GM19372 (cell line): Measurements from ENCODE around the gene CDH22.

Source experiments
- ATAC-seq: cut with Tn5 transposase; IDR thresholded peaks from one replicate; pipeline ENCODE4 v1.9.1; 2021; ENCODE audit warnings: mild to moderate bottlenecking, low read depth, moderate library complexity; ENCODE audit not compliant: unreplicated experiment

Gene CDH22

DNA sequence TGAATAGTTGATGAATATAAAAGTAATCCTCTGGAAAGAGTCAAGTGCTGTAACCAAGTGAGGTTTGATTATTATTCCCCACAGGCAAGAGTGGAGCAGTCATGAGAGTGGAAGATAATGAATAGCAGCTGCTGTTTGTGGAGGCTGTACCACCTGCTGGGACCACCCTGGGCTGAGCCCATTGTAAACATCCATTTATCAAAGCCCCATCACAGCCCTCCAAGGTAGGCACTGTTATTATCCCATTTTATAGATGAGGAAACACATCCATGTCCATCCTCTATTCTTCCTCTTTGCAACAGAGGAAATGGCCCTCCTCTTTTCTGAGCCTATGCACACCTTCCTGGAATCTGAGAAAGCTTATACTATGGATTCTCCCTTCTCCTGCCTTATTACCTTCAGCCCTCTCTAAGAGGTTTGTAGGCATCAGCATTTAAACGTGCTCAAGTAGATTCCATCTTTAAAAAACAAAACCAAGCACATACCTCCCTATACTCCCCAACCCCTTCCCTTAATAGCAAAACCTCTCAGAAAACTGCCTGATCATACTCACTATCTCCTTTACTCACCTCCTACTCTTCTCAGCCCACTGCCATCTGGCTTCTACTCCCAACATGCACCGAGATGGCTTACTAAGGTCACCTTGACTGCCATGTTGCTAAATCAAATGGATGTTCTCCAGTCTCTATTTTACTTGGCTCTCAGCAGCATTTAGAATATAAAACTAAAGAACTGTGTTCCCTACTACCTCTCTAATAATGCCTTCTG, 37.1 kb downstream of the CDH22 start:
- no peak for ATAC-seq

DNA sequence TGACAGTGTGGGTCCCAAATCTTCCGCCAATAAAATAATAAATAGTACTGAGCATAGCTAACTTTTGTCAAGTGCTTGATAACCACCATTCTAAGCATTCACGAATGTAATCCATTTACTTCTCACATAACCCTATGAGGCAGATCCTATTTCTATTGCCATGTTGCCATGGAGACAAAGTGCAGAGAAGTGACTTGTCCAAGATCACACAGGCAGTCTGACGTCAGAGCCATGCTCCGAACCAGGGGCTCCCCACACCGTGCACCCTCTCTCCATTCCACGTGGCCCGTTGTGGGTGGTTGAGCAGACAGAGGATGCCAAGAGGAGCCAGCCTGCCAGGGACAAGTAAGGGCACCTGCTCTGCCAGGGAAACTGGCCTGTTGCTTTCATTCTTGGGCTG, 38.9 kb downstream of the CDH22 start:
- no peak for ATAC-seq

DNA sequence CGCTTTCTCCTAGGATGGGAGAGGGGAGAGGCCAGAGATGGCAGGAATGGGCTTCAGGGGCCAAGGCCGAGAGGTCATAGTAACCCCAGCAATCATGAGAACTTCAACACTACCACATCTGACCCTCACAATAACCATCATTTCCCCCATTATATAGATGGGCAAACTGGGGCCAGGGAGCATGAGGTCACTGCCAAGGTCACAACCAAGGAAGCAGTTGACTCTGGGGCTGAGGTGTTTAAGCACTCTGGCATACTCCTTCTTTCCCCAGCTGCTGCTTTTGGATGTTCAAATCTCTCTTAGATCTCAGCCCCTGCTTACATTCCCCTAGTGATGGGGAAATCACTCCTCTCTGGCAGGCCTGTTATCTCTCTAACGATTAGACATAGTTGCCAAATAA, 39.6 kb downstream of the CDH22 start:
- ATAC-seq, result no peak

DNA sequence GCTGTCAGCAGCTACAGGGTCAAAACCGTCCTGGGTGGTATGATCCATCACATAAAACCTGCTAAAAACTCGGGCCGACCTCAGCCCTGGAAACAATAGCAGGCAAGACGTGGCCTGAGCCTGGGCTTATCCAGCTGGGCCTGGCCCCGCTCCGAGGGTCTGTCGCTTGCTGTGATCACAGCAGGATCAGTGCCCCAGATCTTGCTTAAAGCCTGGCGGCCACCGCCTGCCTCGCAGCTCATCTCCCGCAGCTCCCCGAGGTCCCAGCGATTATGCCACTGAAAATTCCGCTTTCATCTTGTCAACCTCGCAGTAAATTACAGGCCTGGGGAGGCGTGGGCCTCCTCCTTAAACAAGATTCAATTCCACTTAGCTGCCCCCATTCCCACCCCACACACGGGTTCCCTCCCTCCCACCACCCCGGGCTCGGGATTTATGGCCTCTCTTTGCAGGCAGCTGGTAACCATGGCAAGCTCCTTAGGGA, 40.1 kb downstream of the CDH22 start:
- ATAC-seq, result no peak

DNA sequence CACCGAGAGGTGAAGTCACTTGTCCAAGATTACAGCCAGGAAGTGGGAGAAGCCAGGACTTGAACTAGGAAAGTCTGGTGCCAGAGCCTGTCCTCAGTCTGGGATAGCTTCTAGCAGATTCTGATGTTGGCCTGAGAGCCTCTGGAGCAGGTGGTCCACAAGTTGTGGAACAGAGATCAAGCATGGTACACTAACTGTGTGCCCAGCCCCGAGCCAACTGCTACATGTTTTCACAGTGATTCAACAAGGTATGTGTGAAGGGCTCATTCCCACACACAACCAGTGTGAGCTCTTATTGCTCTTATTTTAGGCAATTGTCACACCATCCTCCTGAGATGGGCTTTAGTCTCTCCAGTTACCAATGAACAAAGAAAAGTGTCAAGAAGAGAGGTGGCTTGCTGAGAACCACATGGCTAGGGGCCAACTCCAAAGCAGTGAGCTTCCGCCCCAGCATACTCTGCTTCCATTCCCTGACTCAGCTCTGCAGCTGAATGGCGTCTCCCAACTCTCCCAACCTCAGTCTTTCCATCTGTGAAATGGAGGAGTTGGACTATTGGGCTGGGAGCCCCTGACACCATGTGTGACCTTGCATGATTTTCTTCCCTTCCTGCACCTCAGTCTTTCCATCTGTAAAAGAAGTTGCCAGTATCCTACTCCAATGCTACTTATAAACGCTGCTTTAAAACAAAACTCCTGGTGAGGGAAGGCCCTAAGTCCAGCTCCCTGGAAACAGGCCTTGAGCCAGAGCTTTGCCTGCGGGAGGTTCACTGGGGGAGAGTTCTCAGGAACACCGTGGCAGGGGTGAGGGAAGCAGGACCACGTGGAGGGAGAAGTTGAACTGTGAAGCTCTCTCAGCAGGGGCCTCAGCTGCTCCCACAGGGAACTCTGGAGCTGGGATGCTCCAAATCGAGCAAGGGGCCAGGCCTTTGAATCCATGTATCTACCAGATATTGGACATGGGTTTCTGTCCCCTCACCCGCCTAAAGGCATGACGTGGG, 40.9 kb downstream of the CDH22 start:
- no peak for ATAC-seq

DNA sequence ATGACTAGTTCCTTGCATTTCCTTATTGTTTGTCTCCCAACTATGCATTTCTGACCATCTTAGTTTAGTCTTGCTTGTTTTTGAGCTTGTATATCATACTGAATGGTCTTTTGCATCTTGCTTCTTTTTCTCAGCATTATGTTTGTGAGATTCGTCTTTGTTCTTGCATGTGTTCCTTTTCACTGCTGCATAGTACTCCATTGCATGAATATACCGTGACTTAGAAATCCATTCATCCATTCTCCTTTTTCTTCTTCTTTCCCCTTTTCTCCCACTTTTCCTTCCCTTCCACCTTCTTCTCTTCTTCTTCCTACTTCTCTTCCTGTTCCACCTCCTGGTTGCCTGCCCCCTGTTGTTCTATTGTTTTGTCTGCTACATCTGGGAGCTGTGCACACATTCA, 42.8 kb downstream of the CDH22 start:
- no peak for ATAC-seq

DNA sequence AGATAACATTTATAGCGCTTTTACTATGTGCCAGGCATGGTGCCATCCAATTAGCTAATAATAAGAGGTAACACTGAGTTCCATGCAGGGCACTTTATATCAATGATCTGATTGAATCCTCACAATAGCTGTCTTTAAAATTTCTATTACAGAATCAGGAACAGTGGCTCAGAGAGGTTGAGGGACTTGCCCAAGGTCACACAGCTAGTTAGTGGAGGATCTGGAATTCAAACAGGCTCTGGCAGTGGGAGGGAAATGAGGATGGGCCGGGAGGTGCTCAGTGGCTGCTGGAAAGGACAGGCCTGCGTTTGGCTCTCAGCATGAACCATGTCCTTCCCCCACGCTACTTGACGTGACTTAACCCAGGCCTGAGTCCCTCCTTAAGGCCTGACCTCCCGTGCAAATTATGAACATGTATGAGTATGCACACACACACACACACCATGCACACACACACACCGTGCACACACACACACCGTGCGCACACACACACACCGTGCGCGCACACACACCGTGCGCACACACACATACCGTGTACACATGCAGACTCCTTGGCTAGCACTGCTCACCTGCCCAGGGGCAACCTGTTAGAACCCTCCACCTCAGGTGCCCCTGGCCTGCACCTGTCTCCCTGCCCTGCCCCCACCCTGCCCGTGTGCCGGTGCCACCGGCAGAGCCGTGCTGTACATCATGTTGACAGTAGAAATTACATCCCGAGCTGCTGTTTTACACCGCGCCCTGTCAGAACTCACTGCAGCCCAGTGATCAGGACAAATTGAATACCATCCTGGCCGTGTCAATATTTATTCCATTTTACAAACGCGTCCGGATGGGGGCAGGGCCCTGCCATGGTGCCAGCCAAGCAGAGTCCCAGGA, 43.7 kb downstream of the CDH22 start:
- ATAC-seq, result no peak

DNA sequence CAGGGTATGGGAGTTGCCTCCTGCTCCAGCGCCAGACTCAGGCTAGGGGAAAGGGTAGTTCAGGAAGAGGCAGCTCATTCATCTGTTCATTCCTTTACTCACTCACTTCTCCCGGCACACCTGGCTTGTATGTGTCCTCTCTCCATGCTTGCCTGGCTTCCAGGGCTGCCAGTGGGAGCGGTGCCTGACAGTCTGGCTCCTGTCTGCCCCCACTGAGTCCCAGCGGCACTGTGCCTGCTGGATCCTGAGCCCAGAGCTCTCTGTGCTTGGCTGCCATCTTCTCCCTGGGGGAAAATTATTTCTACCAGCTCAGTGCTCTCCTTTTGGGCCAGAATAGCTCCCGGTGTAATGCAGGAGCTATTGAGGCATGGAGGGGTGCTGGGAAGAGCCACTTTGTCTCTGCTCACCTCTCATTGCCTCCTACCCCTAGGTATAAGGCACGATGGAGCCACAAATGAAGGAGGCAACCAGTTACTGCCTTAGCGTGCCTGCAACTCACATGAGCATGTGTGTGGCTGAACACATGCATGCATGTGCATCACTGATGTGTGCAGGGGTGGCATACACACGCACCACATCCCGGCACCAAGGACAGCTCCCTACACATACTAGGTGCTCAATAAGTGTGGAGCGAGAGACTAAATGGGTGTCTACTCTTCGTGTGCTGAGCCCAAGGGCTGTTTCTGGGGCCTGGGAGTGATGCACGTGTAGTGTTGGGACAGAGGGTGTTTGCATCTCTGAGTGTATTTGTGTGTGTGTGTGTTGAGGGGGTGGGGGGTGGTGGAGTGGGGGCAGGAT, 46.6 kb downstream of the CDH22 start:
- no peak for ATAC-seq

DNA sequence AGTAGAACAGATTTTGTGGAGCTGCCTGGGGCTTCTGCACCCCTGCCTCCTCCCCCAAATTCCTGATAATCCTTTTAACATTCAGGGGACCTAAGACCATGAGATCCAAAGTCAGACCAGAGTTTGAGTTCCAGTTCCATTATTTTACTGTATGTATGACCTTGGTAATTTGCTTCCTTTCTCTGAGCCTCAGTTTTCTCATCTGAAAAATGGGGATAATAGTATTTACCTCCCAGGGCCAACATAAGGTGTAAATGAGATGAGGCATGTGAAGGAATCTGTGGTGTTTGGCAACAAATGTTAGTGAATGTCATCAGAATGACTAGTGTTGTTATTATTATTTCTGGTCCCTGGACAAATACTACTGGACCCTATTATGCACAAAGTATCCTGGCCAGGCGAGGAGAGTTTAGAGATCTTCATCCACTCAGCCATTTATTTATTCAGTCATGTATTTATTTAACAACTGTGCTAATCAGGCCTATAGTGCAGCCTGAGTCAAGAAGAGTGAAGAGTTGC, 47.3 kb downstream of the CDH22 start:
- ATAC-seq, result no peak

DNA sequence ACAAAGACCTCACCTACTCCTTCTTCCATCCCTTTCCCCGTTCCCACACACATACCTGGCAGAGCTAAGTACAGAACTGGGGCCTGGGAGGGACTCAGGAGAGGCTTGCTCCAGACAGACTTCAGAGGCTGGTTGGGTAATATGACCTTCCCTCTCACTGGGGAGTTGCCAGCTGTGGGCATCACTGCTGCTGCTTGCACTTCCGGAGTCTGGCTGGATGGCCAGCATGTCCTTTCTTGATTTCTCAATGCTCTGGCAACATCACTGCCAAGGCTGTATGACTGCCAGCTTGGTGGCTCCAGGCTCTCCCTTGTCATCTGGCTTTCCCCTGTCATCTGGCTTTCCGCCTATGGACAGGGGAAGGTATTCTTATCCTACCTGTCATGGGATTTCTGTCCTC, 47.8 kb downstream of the CDH22 start:
- ATAC-seq, result no peak

DNA sequence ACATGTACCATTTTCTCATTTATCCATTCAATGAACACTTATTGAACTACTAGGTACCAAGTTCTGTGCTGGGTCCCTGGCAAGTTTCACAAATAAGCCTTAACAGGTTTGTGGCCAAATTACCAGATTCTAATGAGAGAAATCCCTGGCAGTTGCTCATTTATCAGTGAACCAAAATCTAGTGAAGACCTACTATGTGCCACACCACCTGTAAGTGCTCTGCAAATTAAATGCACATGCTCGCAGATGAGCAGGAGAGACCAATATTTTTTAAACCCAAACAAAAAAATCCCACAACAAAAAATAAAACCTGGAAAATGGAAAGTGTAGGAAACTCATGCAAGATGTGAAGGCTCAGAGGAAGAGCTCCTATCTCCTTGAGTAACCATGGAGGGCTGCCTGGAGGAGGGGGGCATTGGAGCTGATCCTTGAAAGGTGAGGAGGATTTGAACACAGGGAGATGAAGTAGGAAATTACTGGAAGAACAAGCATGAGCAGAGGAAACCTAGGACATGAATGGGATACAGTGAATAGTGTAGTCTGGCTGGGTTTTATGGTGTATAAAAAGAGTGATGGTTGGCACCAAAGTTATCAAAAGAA, 48.9 kb downstream of the CDH22 start:
- ATAC-seq, result no peak

DNA sequence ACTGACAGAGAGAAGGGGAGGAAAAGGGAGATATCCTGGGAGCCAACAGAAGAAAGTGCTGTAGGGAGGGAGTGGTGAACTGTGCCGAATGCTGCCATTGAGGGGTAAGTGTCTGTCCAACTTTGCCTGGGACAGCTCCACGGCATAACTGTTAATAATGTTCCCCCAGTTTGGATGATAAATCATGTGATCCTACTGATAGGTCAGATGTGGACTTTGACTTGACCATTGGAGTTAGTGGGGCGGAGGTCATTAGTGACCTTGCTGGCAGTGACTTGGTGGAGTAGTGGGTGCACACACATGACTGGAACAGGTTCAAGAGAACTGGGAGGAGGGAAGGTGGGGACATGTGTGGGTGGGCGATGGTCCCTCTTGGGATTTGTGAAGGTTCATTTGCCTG, 50.4 kb downstream of the CDH22 start:
- no peak for ATAC-seq

DNA sequence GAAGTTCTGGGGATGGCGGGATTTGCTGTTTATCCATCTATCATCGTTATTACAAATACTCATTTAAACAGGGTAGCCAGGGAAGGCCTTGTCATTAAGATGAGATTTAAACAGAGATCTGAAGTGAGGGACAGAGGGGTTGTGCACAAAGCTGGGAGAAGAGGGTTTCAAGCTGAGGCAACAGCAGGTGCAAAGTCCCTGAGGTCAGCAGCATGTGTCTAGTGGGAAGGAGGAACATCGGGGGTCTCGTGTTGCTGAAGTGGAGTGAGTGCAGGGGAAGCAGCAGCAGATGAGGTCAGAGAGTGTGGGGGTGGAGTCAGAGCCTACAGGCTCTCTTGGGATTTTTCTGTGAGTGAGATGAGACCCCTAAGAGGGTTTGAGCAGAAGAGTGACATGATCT, 52.0 kb downstream of the CDH22 start:
- no peak for ATAC-seq

DNA sequence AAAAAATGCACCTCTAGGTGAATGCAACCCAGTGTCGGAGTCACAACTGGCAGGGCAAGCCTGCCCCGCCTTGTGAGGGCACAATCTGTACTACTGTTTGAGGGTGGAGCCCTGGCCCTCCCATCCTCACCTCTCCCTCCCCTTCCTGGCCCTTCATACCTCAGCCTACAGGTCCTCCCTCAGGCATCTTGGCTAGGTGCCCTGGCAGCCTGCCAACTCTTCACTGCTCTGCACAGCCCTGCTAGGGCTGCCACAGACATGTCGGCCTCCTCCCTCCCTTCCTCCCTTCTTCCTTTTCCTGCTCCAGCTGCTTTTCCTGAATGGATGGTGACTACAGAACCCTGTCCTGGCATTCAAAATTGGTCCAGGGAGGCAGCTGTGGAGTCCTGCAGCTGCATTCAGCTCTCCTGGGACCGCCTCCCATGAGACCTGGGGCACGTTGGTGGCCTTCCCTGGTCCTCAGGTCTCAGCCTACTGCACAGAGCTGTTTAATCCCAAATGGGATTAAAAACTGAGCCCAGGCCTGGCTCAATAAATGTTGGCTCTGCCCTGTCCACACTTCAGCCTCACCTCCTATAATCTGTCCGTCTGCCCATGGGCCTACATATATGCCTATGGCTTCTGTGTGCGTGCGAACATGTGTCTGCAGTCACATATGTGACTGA, 52.7 kb downstream of the CDH22 start:
- no peak for ATAC-seq

DNA sequence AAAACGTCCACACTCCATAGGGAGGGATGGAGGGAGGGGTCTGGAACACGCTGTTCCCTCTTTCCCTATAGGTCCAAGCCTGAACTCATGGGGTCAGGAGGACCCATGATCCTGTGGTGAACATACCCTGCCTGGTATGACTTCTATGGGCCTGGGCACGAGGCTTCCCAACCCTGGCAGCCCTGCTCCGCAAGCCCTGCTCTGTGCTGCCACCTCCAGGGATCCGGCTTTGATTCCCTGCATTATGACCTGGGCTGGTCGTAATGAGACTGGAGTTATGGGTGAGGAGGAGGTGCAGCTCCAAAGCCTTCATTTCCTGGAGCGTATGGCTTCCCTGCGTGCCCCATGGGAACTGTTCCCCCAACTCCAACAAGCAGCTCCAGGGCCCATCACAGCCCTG, 54.9 kb downstream of the CDH22 start:
- ATAC-seq, result no peak

DNA sequence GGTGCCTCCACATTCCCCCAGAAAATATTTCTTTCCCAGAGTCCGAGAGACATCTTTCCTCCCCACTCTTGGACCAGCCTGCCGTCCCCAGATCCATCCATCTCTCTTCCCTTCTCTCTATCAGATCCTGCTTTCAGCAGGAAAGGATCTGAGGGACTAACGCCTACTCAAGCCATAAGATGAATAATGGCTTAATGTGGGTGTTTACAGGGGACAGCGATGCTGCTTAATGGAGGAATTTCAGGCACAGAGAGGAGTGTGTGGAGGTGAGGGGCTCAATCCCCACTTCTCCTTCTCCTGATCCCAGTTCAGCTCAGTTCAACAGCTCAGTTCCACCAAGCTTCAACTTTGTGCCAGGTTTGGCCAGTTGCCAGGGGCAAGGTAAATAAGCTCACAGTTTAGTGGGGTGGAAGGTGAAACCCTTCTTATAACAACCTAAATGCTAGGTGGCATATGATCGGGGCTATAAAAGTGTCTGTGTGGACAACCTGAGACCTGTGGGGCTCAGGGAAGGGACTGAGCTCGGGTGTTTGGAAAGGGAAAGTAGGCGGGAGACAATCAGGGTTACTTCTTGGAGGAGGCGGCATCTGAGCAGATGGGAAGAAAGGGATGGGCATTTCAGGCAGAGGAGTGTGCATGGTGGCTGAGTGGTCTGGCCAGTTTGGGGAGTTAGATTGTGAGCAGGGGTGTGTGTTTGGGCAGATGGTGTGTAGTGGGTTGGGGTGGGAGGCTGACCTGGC, 55.8 kb downstream of the CDH22 start:
- ATAC-seq, result no peak

DNA sequence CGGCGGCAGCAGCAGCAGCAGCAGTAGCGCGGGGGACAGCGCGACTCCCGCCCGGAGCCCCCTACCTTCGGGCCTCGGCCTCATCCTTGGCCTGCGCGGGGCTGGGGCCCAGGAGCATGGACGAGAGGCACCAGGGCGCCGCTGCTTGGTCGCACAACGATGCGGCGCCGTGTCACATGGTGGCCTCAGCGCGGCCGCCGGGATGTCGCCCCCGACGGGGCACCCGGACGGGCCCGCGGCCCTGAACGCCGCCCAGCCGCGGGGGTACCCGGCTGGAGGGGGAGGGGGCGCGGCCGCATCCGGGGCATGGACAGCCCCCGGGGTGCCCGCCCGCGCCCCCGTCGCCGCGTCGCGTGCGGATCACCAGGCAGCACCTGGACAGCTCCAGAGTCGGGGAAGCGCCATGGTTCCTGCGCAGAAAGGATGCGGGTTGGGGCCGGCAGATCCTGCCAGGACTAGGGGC, 57.1 kb downstream of the CDH22 start:
- no peak for ATAC-seq

DNA sequence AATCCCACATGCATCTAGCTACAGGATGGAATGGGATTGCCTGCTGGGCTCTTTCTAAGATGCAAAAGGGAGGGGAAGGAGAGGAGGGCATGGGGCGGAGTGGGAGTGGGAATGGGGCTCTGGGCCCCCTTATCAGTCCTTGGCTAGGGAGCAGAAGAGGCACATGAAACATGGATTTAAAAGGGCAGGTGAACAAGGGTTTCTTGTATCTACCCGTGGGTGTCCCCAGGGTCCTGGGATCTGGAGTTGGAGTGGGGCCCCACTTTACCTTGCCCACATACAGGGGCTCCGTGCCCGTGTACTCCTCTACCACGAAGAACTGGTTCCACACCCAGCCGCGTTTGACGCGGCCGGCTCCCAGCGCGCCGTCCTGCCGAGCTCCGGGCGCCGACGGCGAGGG, 57.5 kb downstream of the CDH22 start:
- ATAC-seq, result no peak
